ENCODE results near the gene CPNE7.

Gene CPNE7

DNA sequence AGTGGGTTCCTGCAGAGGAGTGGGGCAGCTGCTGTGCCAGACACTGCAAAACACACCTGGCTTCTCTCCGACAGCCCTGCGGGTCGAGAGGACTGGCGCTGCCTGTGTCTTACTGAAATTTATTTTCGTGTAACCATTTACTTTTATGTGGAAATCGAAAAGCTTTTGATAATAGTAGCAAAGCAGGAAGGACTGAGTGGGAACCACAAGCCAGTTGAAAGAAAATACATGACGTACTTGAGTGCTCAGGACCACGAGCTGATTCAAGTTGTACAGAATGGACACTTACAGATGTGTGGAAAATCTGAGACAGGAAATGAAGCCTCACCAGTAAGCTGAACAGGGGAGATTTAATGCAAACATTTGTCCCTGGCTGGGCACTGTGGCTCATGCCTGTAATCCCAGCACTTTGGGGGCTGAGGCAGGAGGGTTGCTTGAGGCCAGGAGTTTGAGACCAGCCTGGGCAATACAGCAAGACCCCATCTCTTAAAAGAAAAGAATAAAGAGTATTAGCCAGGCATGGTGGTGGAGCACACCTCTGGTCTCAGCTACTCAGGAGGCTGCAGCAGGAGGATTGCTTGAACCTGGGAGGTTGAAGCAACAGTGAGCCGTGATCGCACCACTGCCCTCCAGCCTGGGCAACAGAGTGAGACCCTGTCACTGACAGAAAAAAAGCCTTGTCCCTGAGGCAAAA, 26.4 kb upstream of the CPNE7 start:
- TF ChIP-seq, protein P1, sequence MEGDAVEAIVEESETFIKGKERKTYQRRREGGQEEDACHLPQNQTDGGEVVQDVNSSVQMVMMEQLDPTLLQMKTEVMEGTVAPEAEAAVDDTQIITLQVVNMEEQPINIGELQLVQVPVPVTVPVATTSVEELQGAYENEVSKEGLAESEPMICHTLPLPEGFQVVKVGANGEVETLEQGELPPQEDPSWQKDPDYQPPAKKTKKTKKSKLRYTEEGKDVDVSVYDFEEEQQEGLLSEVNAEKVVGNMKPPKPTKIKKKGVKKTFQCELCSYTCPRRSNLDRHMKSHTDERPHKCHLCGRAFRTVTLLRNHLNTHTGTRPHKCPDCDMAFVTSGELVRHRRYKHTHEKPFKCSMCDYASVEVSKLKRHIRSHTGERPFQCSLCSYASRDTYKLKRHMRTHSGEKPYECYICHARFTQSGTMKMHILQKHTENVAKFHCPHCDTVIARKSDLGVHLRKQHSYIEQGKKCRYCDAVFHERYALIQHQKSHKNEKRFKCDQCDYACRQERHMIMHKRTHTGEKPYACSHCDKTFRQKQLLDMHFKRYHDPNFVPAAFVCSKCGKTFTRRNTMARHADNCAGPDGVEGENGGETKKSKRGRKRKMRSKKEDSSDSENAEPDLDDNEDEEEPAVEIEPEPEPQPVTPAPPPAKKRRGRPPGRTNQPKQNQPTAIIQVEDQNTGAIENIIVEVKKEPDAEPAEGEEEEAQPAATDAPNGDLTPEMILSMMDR (IDR thresholded peaks at IDR 0.05; ENCODE audit: extremely low read depth, missing control alignments) = no peak
- no peak for DNase-seq (ENCODE audit: low spot score)

DNA sequence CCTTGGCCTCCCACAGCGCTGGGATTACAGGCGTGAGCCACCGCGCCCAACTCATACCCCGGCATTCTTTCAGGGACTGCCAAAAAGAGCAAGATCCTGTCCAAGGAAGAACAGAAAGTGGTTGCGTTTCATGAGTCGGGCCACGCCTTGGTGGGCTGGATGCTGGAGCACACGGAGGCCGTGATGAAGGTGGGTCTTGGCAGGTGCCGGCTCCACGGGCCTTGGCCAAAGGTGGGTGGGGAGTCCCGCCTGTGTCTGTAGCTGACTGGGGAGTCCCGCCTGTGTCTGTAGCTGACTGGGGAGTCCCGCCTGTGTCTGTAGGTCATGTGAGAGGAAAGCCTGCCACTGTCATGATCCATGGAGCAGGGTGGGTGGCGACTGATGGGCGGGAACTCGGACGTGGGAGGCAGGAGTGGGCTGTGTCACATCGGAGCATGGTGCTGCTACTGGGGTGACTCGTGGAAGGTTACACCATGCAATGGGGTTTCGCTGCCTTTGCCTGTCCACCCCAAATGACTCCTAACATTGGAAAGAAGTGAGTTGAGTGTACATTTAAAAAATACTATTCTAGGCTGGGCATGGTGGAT, 25.0 kb upstream of the CPNE7 start:
- DNase-seq (ENCODE audit: low spot score) = no peak
- TF ChIP-seq, protein P1 (IDR thresholded peaks at IDR 0.05; ENCODE audit: extremely low read depth, missing control alignments) = no peak

DNA sequence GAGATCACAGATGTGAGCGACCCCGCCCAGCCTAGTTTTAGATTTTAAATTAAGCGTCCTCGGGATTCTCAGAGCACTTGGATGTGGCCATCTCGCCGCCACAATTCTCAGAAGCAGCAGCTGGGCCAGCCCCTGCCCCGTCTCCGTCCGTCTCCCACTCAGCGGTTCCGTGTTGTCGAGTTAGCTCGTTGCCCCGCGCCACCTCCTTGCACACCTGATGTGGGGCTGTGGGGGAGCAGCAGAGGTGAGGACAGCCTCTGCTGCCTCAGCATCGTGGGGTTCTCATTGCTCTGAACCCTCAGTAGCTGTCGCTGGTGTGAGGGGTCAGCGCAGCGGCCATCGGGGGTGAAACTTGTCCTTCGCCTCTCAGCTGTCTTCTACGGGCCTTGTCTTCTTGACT, 23.2 kb upstream of the CPNE7 start:
- TF ChIP-seq, protein P1 (IDR thresholded peaks at IDR 0.05; ENCODE audit: extremely low read depth, missing control alignments) = no peak

GRCh38 chr16:89552913-89553312, 22.6 kb upstream of the CPNE7 start:
- TF ChIP-seq, protein P1 (IDR thresholded peaks at IDR 0.05; ENCODE audit: extremely low read depth, missing control alignments) = no peak
- no peak for DNase-seq (ENCODE audit: low spot score)

More for the DNA sequence above, 23.2 kb upstream of the CPNE7 start:
- DNase-seq (ENCODE audit: low spot score) = no peak

DNA sequence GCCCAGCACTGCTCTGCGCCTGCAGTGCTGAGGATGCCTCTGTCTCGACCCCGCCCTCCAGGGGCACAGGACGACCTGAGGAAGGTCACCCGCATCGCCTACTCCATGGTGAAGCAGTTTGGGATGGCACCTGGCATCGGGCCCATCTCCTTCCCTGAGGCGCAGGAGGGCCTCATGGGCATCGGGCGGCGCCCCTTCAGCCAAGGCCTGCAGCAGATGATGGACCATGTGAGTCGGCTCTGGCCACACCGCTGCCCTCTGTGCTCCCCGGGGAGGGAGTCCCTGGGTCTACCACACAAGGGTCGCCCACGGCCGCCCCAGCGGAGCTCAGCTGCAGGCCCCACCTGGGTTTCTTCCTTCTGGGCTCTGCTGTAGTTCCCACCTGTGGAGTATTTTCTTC, 21.8 kb upstream of the CPNE7 start:
- TF ChIP-seq, protein P1 (IDR thresholded peaks at IDR 0.05; ENCODE audit: extremely low read depth, missing control alignments) = no peak

GRCh38 chr16:89554343-89554742, 21.2 kb upstream of the CPNE7 start:
- TF ChIP-seq, protein P1 (IDR thresholded peaks at IDR 0.05; ENCODE audit: extremely low read depth, missing control alignments) = no peak

More for the DNA sequence above, 21.8 kb upstream of the CPNE7 start:
- DNase-seq (ENCODE audit: low spot score) = no peak

DNA sequence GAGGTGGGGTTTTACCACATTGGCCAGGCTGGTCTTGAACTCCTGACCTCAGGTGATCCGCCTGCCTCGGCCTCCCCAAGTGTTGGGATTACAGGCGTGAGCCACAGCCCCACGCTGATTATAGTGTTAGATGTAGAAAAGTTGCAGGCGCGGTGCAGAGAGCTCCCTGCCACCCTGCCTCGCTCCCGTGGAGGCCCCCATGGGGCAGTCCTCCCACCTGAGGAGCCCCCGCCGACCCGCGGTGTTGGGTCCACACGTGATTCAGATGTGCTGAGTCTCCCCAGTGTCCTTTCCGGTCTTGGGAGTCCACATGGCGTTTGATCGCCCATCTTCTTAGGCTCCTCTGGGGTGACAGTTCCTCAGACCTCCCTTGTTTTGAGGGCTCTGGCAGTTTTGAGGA, 20.3 kb upstream of the CPNE7 start:
- no peak for DNase-seq (ENCODE audit: low spot score)
- TF ChIP-seq, protein P1 (IDR thresholded peaks at IDR 0.05; ENCODE audit: extremely low read depth, missing control alignments) = no peak

More at GRCh38 chr16:89554343-89554742, 21.2 kb upstream of the CPNE7 start:
- DNase-seq (ENCODE audit: low spot score) = no peak
